GM23338 (cell line): Measurements from ENCODE around the gene ACTN2. TPM values are rescaled to one million over a fixed set of nuclear protein-coding genes. Genes with fewer than 3 reads are reported as not detected.

Experiments used
- ATAC-seq: fragments of 200-7000 bp; cut with Tn5 transposase; 3 replicates; pipeline ENCODE4 v1.9.1; 2020
- DNase-seq: peaks from one replicate; pipeline ENCODE4 v3.0.0-alpha.2; 2015; ENCODE audit warnings: low spot score
- H2AFZ ChIP-seq: fragments of 200-600 bp; sonication (generic); 2 replicates; pipeline ENCODE4 v1.8.0; 2016; ENCODE audit warnings: antibody characterized with exemption, mild to moderate bottlenecking, moderate library complexity
- H3F3A ChIP-seq: fragments of 200-600 bp; sonication (generic); replicated peaks from 2 replicates; pipeline ENCODE4 v1.8.0; 2017; ENCODE audit warnings: antibody characterized with exemption, mixed run types, low read depth
- H3K27ac ChIP-seq: fragments of 200-600 bp; sonication (generic); 2 replicates; pipeline ENCODE4 v1.6.1; 2016; ENCODE audit warnings: low read depth
- H3K27me3 ChIP-seq: fragments of 200-600 bp; sonication (generic); 2 replicates; pipeline ENCODE4 v1.8.0; 2016; ENCODE audit warnings: mild to moderate bottlenecking, mixed run types, moderate library complexity; ENCODE audit not compliant: insufficient read depth
- H3K36me3 ChIP-seq: fragments of 200-600 bp; sonication (generic); 2 replicates; pipeline ENCODE4 v1.8.0; 2016; ENCODE audit warnings: mild to moderate bottlenecking; ENCODE audit not compliant: insufficient read depth
- H3K4me1 ChIP-seq: fragments of 200-600 bp; sonication (generic); 2 replicates; pipeline ENCODE4 v1.8.0; 2016; ENCODE audit warnings: mild to moderate bottlenecking, moderate library complexity; ENCODE audit not compliant: insufficient read depth
- H3K4me2 ChIP-seq: fragments of 200-600 bp; sonication (generic); 2 replicates; pipeline ENCODE4 v1.7.1; 2017; ENCODE audit warnings: mixed run types
- H3K4me3 ChIP-seq: fragments of 200-600 bp; sonication (generic); 2 replicates; pipeline ENCODE4 v1.6.1; 2016; ENCODE audit warnings: mixed run types
- H3K79me2 ChIP-seq: fragments of 200-600 bp; sonication (generic); replicated peaks from 2 replicates; pipeline ENCODE4 v1.8.0; 2017; ENCODE audit warnings: mild to moderate bottlenecking; ENCODE audit not compliant: insufficient read depth
- H3K9me2 ChIP-seq: fragments of 200-600 bp; sonication (generic); 2 replicates; pipeline ENCODE4 v1.8.0; 2017; ENCODE audit not compliant: insufficient read depth
- H4K20me1 ChIP-seq: fragments of 200-600 bp; sonication (generic); replicated peaks from 2 replicates; pipeline ENCODE4 v1.8.0; 2017; ENCODE audit warnings: mild to moderate bottlenecking; ENCODE audit not compliant: insufficient read depth
- H3K27ac Mint-ChIP-seq: 2 replicates; pipeline ENCODE4 v1.8.0; 2020; ENCODE audit warnings: inconsistent platforms, mild to moderate bottlenecking, moderate library complexity, mixed read lengths
- H3K27me3 Mint-ChIP-seq: 3 replicates; pipeline ENCODE4 v1.8.0; 2022; ENCODE audit warnings: low read depth, mild to moderate bottlenecking, moderate library complexity, mixed read lengths, inconsistent platforms; ENCODE audit not compliant: insufficient read depth, poor library complexity
- H3K36me3 Mint-ChIP-seq: 3 replicates; pipeline ENCODE4 v1.8.0; 2021; ENCODE audit warnings: low read depth, mild to moderate bottlenecking, inconsistent platforms, moderate library complexity, mixed read lengths
- H3K4me1 Mint-ChIP-seq: 3 replicates; pipeline ENCODE4 v1.8.0; 2020; ENCODE audit warnings: mild to moderate bottlenecking, inconsistent platforms, mixed read lengths
- H3K4me3 Mint-ChIP-seq: 3 replicates; pipeline ENCODE4 v1.8.0; 2021; ENCODE audit warnings: moderate library complexity, mild to moderate bottlenecking, inconsistent platforms, mixed read lengths
- H3K9me3 Mint-ChIP-seq: 3 replicates; pipeline ENCODE4 v1.8.0; 2020; ENCODE audit warnings: moderate library complexity, mild to moderate bottlenecking, inconsistent platforms, mixed read lengths
- CREB1 ChIP-seq: fragments of 250-450 bp; sonication (Bioruptor Pico); IDR thresholded peaks from 2 replicates; pipeline ENCODE4 v1.5.0; 2020; ENCODE audit warnings: low read depth, mild to moderate bottlenecking, moderate library complexity
- CTCF ChIP-seq, 2 experiments: fragments of 200-600 bp in 1 of 2; sonication (generic) in 1 of 2; conservative IDR thresholded peaks; 2 replicates each; pipeline versions ENCODE4 v1.5.1 to v1.6.1; 2016 to 2017; ENCODE audit warnings: antibody characterized with exemption in 2 of 2, low read depth in 2 of 2, mild to moderate bottlenecking in 2 of 2, moderate library complexity in 1 of 2
- ETS1 ChIP-seq: IDR thresholded peaks from 2 replicates; pipeline ENCODE4 v1.6.1; 2016; ENCODE audit warnings: antibody characterized with exemption
- EZH2 ChIP-seq: fragments of 200-600 bp; sonication (generic); IDR thresholded peaks from one replicate; pipeline ENCODE4 v1.8.0; 2017; ENCODE audit warnings: antibody characterized with exemption, mild to moderate bottlenecking, low read depth; ENCODE audit not compliant: unreplicated experiment
- EZH2phosphoT487 ChIP-seq: fragments of 200-600 bp; sonication (generic); IDR thresholded peaks from one replicate; pipeline ENCODE4 v1.8.1; 2018; ENCODE audit warnings: antibody characterized with exemption; ENCODE audit not compliant: unreplicated experiment
- JUNB ChIP-seq: IDR thresholded peaks from one replicate; pipeline ENCODE4 v1.6.1; 2016; ENCODE audit warnings: antibody characterized with exemption; ENCODE audit not compliant: unreplicated experiment
- NANOG ChIP-seq: IDR thresholded peaks from 2 replicates; pipeline ENCODE4 v1.6.1; 2016; ENCODE audit warnings: antibody characterized with exemption, borderline replicate concordance
- POLR2AphosphoS5 ChIP-seq: IDR thresholded peaks from 2 replicates; pipeline ENCODE4 v1.6.1; 2016; ENCODE audit warnings: antibody characterized with exemption, low read depth
- REST ChIP-seq: IDR thresholded peaks from one replicate; pipeline ENCODE4 v1.6.1; 2018; ENCODE audit warnings: antibody characterized with exemption; ENCODE audit not compliant: unreplicated experiment
- STAT1 ChIP-seq: IDR thresholded peaks from one replicate; pipeline ENCODE4 v1.6.1; 2016; ENCODE audit warnings: antibody characterized with exemption; ENCODE audit not compliant: unreplicated experiment
- ZNF114 ChIP-seq: fragments of 250-450 bp; sonication (Bioruptor Pico); IDR thresholded peaks from 2 replicates; pipeline ENCODE4 v1.5.0; 2020; ENCODE audit warnings: mild to moderate bottlenecking, moderate library complexity
- ZNF331 ChIP-seq: fragments of 250-450 bp; sonication (Bioruptor Pico); IDR thresholded peaks from 2 replicates; pipeline ENCODE4 v1.5.0; 2020; ENCODE audit warnings: low read depth, mild to moderate bottlenecking, moderate library complexity
- ZNF462 ChIP-seq: fragments of 250-450 bp; sonication (Bioruptor Pico); IDR thresholded peaks from 2 replicates; pipeline ENCODE4 v1.5.0; 2020; ENCODE audit warnings: mild to moderate bottlenecking, moderate library complexity
- polyA plus RNA-seq: library from polyadenylated mRNA; unstranded; fragments of >200 nt; fragmentation: Nextera tagmentation; extraction: Ambion mirVana; gene quantifications from 2 replicates; pipeline ENCODE4 v1.2.1, GENCODE V29; 2016
- total RNA-seq: library from RNA; depleted of rRNA; stranded (reverse); fragments of >200 nt; shearing (Covaris generic); gene quantifications from 2 replicates; pipeline ENCODE4 v1.2.3, GENCODE V29; 2014

Gene ACTN2
- total and polyA plus RNA-seq, 2 experiments from 2014 or later = 1.9 to 2.8 TPM

- Mint-ChIP-seq H3K27me3 (peaks cover 13% of the 10 kb centered on the region), H3K4me1 (peaks cover 5% of the 10 kb centered on the region), H3K36me3 (no peaks in the 10 kb centered on the region), H3K27ac (no peak overlapping the region), H3K4me3 (no peak overlapping the region), H3K9me3 (no peaks in the 10 kb centered on the region)
- ATAC-seq (no peak), DNase-seq (no peak)
- H3K36me3 ChIP-seq = no peaks in the 10 kb centered on the region
- no peak overlapping the region for H3K4me2 ChIP-seq
- peaks cover 5% of the 10 kb centered on the region; the same call in 1 of the 2 replicates for H3K4me1 ChIP-seq
- H4K20me1 ChIP-seq = 0 out of 2 replicates have a peak, but pooled peaks cover 3% of the 10 kb centered on the region
- TF ChIP-seq NANOG (no peak), ZNF331 (no peak), ZNF462 (CRISPR knock-in tag) (no peak), POLR2AphosphoS5 (no peak), CREB1 (CRISPR knock-in tag) (no peak), ZNF114 (CRISPR knock-in tag) (no peak), EZH2 (no peak), JUNB (no peak), STAT1 (no peak), ETS1 (no peak), EZH2phosphoT487 (no peak), CTCF (conservative IDR thresholded peaks at IDR 0.05; ENCODE audit: low read depth in 2 of 2) (no peak), REST (no peak)
- no peaks in the 10 kb centered on the region for H3F3A ChIP-seq
- no peak overlapping the region for H3K27ac ChIP-seq
- H3K4me3 ChIP-seq = no peak overlapping the region
- H3K27me3 ChIP-seq = peaks cover 19% of the 10 kb centered on the region
- no peak overlapping the region for H2AFZ ChIP-seq
- H3K9me2 ChIP-seq = no peaks in the 10 kb centered on the region
- H3K79me2 ChIP-seq = no peaks in the 10 kb centered on the region
These were observed 5.8 kb downstream of the ACTN2 start for GRCh38 chr1:236692128-236692527.
